ENCODE results near the gene ST7. TPM values are rescaled to one million over a fixed set of nuclear protein-coding genes. Genes with fewer than 3 reads are reported as not detected.
"Not testable (repeated sequence)": the region's sequence is repeated elsewhere in the genome, so short reads cannot be mapped to it uniquely, and the experiment has no call there.

The ST7 gene
- total and polyA plus RNA-seq, 5 donors from 2014 or later: 7.3 to 15.5 (median 9.9) TPM

- DNase-seq (no peak), ATAC-seq (ENCODE audit: low read depth in 2 of 2) (no peak)
- Mint-ChIP-seq H3K9me3 (peaks cover 0 to 3% (median 0%) of the 10 kb centered on the region in 7 donors), H3K27ac (no peak overlapping the region), H3K27me3 (no peaks in the 10 kb centered on the region), H3K4me3 (no peak overlapping the region), H3K36me3 (no peaks in the 10 kb centered on the region), H3K4me1 (no peaks in the 10 kb centered on the region)
- H3K27me3 ChIP-seq (ENCODE audit: control insufficient read depth, insufficient read depth, low read length): no peaks in the 10 kb centered on the region
- H3K27ac ChIP-seq (ENCODE audit: insufficient read depth, low read length, poor library complexity, severe bottlenecking): no peak overlapping the region
- H3K4me3 ChIP-seq (ENCODE audit: low read depth, low read length): no peak overlapping the region
- H3K9me3 ChIP-seq (ENCODE audit: control insufficient read depth in 2 of 2, low read length in 2 of 2): no peaks in the 10 kb centered on the region
- H3K36me3 ChIP-seq (ENCODE audit: control insufficient read depth, insufficient read depth, low read length): no peaks in the 10 kb centered on the region
- H3K4me1 ChIP-seq (ENCODE audit: control insufficient read depth, insufficient read depth, low read length, poor library complexity, severe bottlenecking): no peaks in the 10 kb centered on the region
These were observed 287.8 kb downstream of the ST7 start for GRCh38 chr7:117241088-117241487.

- H3K36me3 Mint-ChIP-seq: no peaks in the 10 kb centered on the region
- no peaks in the 10 kb centered on the region for H3K27me3 ChIP-seq (ENCODE audit: control insufficient read depth, insufficient read depth, low read length)
- no peaks in the 10 kb centered on the region for H3K9me3 ChIP-seq (ENCODE audit: control insufficient read depth in 2 of 2, low read length in 2 of 2)
- H3K36me3 ChIP-seq (ENCODE audit: control insufficient read depth, insufficient read depth, low read length): no peaks in the 10 kb centered on the region
- peaks cover 0 to 2% (median 0%) of the 10 kb centered on the region in 7 donors for H3K9me3 Mint-ChIP-seq
- H3K4me3 Mint-ChIP-seq: no peak overlapping the region
- H3K27me3 Mint-ChIP-seq: no peaks in the 10 kb centered on the region
- no peak overlapping the region for H3K27ac Mint-ChIP-seq
- DNase-seq: no peak
- no peak overlapping the region for H3K27ac ChIP-seq (ENCODE audit: insufficient read depth, low read length, poor library complexity, severe bottlenecking)
- H3K4me1 ChIP-seq (ENCODE audit: control insufficient read depth, insufficient read depth, low read length, poor library complexity, severe bottlenecking): no peaks in the 10 kb centered on the region
- no peaks in the 10 kb centered on the region for H3K4me1 Mint-ChIP-seq
- no peak for ATAC-seq (ENCODE audit: low read depth in 2 of 2)
- no peak overlapping the region for H3K4me3 ChIP-seq (ENCODE audit: low read depth, low read length)
These were observed 290.1 kb downstream of the ST7 start for GRCh38 chr7:117243390-117243789.

GRCh38 chr7:117245703-117246102, 292.4 kb downstream of the ST7 start:
- not testable (repeated sequence) for H3K27ac Mint-ChIP-seq; DNase-seq; H3K27ac ChIP-seq (ENCODE audit: insufficient read depth, low read length, poor library complexity, severe bottlenecking); H3K9me3 ChIP-seq (ENCODE audit: control insufficient read depth in 2 of 2, low read length in 2 of 2); H3K36me3 ChIP-seq (ENCODE audit: control insufficient read depth, insufficient read depth, low read length); H3K4me1 Mint-ChIP-seq; H3K9me3 Mint-ChIP-seq; H3K27me3 ChIP-seq (ENCODE audit: control insufficient read depth, insufficient read depth, low read length); H3K4me3 ChIP-seq (ENCODE audit: low read depth, low read length); H3K4me3 Mint-ChIP-seq; H3K4me1 ChIP-seq (ENCODE audit: control insufficient read depth, insufficient read depth, low read length, poor library complexity, severe bottlenecking); H3K36me3 Mint-ChIP-seq; H3K27me3 Mint-ChIP-seq; ATAC-seq (ENCODE audit: low read depth in 2 of 2)

DNA sequence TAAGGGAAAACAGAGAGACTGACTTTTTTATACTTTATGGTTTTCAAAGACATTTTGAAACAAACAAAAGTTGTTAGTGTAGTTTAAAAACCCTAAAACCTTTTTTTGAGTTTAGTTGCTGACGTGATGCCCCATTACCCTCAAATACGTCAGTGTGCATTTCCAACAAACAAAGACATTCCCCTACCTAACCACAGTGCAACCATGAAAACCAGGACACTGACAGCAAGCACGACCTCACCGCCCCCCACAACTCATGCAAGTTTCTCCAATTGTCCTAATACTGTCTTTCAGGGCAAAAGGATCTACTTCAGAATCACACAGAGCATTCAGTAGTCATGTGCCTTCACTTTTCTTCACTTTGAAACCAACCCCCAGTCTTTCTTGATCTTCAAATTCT, 294.5 kb downstream of the ST7 start:
- no peak for ATAC-seq (ENCODE audit: low read depth in 2 of 2)
- H3K4me1 ChIP-seq (ENCODE audit: control insufficient read depth, insufficient read depth, low read length, poor library complexity, severe bottlenecking): no peaks in the 10 kb centered on the region
- H3K9me3 ChIP-seq (ENCODE audit: control insufficient read depth in 2 of 2, low read length in 2 of 2): no peaks in the 10 kb centered on the region
- Mint-ChIP-seq H3K27me3 (no peaks in the 10 kb centered on the region), H3K36me3 (no peaks in the 10 kb centered on the region), H3K4me1 (no peaks in the 10 kb centered on the region), H3K9me3 (peaks cover 0 to 6% (median 0%) of the 10 kb centered on the region in 7 donors), H3K27ac (no peak overlapping the region), H3K4me3 (no peak overlapping the region)
- DNase-seq: no peak
- no peaks in the 10 kb centered on the region for H3K27me3 ChIP-seq (ENCODE audit: control insufficient read depth, insufficient read depth, low read length)
- H3K27ac ChIP-seq (ENCODE audit: insufficient read depth, low read length, poor library complexity, severe bottlenecking): no peak overlapping the region
- H3K36me3 ChIP-seq (ENCODE audit: control insufficient read depth, insufficient read depth, low read length): no peaks in the 10 kb centered on the region
- no peak overlapping the region for H3K4me3 ChIP-seq (ENCODE audit: low read depth, low read length)

- Histone ChIP-seq H3K36me3 (ENCODE audit: control insufficient read depth, insufficient read depth, low read length) (no peaks in the 10 kb centered on the region), H3K4me1 (ENCODE audit: control insufficient read depth, insufficient read depth, low read length, poor library complexity, severe bottlenecking) (no peaks in the 10 kb centered on the region), H3K27me3 (ENCODE audit: control insufficient read depth, insufficient read depth, low read length) (no peaks in the 10 kb centered on the region), H3K9me3 (ENCODE audit: control insufficient read depth in 2 of 2, low read length in 2 of 2) (no peaks in the 10 kb centered on the region), H3K4me3 (ENCODE audit: low read depth, low read length) (no peak overlapping the region), H3K27ac (ENCODE audit: insufficient read depth, low read length, poor library complexity, severe bottlenecking) (no peak overlapping the region)
- Mint-ChIP-seq H3K36me3 (no peaks in the 10 kb centered on the region), H3K27me3 (no peaks in the 10 kb centered on the region), H3K27ac (no peak overlapping the region), H3K4me3 (no peak overlapping the region), H3K4me1 (no peaks in the 10 kb centered on the region), H3K9me3 (peaks cover 0 to 6% (median 0%) of the 10 kb centered on the region in 7 donors)
- no peak for ATAC-seq (ENCODE audit: low read depth in 2 of 2)
- no peak for DNase-seq
These were observed 295.5 kb downstream of the ST7 start for GRCh38 chr7:117248829-117249228.

GRCh38 chr7:117249696-117250095, 296.4 kb downstream of the ST7 start:
- Histone ChIP-seq H3K4me1 (ENCODE audit: control insufficient read depth, insufficient read depth, low read length, poor library complexity, severe bottlenecking) (no peaks in the 10 kb centered on the region), H3K4me3 (ENCODE audit: low read depth, low read length) (no peak overlapping the region), H3K27me3 (ENCODE audit: control insufficient read depth, insufficient read depth, low read length) (no peaks in the 10 kb centered on the region), H3K9me3 (ENCODE audit: control insufficient read depth in 2 of 2, low read length in 2 of 2) (no peaks in the 10 kb centered on the region), H3K27ac (ENCODE audit: insufficient read depth, low read length, poor library complexity, severe bottlenecking) (no peak overlapping the region), H3K36me3 (ENCODE audit: control insufficient read depth, insufficient read depth, low read length) (no peaks in the 10 kb centered on the region)
- ATAC-seq (ENCODE audit: low read depth in 2 of 2): no peak
- no peaks in the 10 kb centered on the region for H3K36me3 Mint-ChIP-seq
- H3K9me3 Mint-ChIP-seq: peaks cover 0 to 6% (median 0%) of the 10 kb centered on the region in 7 donors
- DNase-seq: no peak
- H3K4me1 Mint-ChIP-seq: no peaks in the 10 kb centered on the region
- no peak overlapping the region for H3K27ac Mint-ChIP-seq
- no peaks in the 10 kb centered on the region for H3K27me3 Mint-ChIP-seq
- H3K4me3 Mint-ChIP-seq: no peak overlapping the region

GRCh38 chr7:117250245-117250644, 296.9 kb downstream of the ST7 start:
- DNase-seq (no peak), ATAC-seq (ENCODE audit: low read depth in 2 of 2) (no peak)
- H3K27ac ChIP-seq (ENCODE audit: insufficient read depth, low read length, poor library complexity, severe bottlenecking): no peak overlapping the region
- Mint-ChIP-seq H3K9me3 (peaks cover 0 to 6% (median 0%) of the 10 kb centered on the region in 7 donors), H3K36me3 (no peaks in the 10 kb centered on the region), H3K4me3 (no peak overlapping the region), H3K27ac (no peak overlapping the region), H3K27me3 (no peaks in the 10 kb centered on the region), H3K4me1 (no peaks in the 10 kb centered on the region)
- no peaks in the 10 kb centered on the region for H3K4me1 ChIP-seq (ENCODE audit: control insufficient read depth, insufficient read depth, low read length, poor library complexity, severe bottlenecking)
- no peak overlapping the region for H3K4me3 ChIP-seq (ENCODE audit: low read depth, low read length)
- no peaks in the 10 kb centered on the region for H3K36me3 ChIP-seq (ENCODE audit: control insufficient read depth, insufficient read depth, low read length)
- no peaks in the 10 kb centered on the region for H3K27me3 ChIP-seq (ENCODE audit: control insufficient read depth, insufficient read depth, low read length)
- H3K9me3 ChIP-seq (ENCODE audit: control insufficient read depth in 2 of 2, low read length in 2 of 2): no peaks in the 10 kb centered on the region

- H3K9me3 Mint-ChIP-seq: peaks cover 0 to 6% (median 0%) of the 10 kb centered on the region in 7 donors
- H3K36me3 Mint-ChIP-seq: no peaks in the 10 kb centered on the region
- Histone ChIP-seq H3K27me3 (ENCODE audit: control insufficient read depth, insufficient read depth, low read length) (peaks cover 3% of the 10 kb centered on the region), H3K36me3 (ENCODE audit: control insufficient read depth, insufficient read depth, low read length) (no peaks in the 10 kb centered on the region), H3K4me1 (ENCODE audit: control insufficient read depth, insufficient read depth, low read length, poor library complexity, severe bottlenecking) (no peaks in the 10 kb centered on the region), H3K9me3 (ENCODE audit: control insufficient read depth in 2 of 2, low read length in 2 of 2) (no peaks in the 10 kb centered on the region), H3K27ac (ENCODE audit: insufficient read depth, low read length, poor library complexity, severe bottlenecking) (no peak overlapping the region), H3K4me3 (ENCODE audit: low read depth, low read length) (no peak overlapping the region)
- H3K4me1 Mint-ChIP-seq: no peaks in the 10 kb centered on the region
- H3K27me3 Mint-ChIP-seq: no peaks in the 10 kb centered on the region
- ATAC-seq (ENCODE audit: low read depth in 2 of 2) (no peak), DNase-seq (no peak)
- H3K4me3 Mint-ChIP-seq: no peak overlapping the region
- no peak overlapping the region for H3K27ac Mint-ChIP-seq
These were observed 297.5 kb downstream of the ST7 start for GRCh38 chr7:117250801-117251200.

Measured in CD4-positive, CD25-positive, alpha-beta regulatory T cell (primary cell).